ENCODE data around the gene GALC. TPM values are rescaled to one million over a fixed set of nuclear protein-coding genes. Genes with fewer than 3 reads are reported as not detected.
A peak's percentile ranks its signal among the peaks of the same experiment; 100 is the strongest.

Gene GALC
- total RNA-seq, 5 donors from 2014 or later (not counting 1 experiment from before 2014, with no cell fraction given), result 17.2 to 20.5 (median 18.6) TPM

- Mint-ChIP-seq H3K27me3 (peaks cover 6 to 14% of the 10 kb centered on the region in 2 donors), H3K4me3 (no peak overlapping the region), H3K36me3 (no peaks in the 10 kb centered on the region), H3K27ac (no peak overlapping the region), H3K4me1 (no peaks in the 10 kb centered on the region), H3K9me3 (no peaks in the 10 kb centered on the region)
- ChIA-PET POLR2A (no interaction called here), CTCF (interaction anchor here in 1 of 2 donors (1.1 kb wide), 1 partner anchor 269 kb away, joined by 3 read pairs; no protein-coding TSS in a partner anchor)
- H3K4me1 ChIP-seq (ENCODE audit: control insufficient read depth in 1 of 2, extremely low read depth in 1 of 2, insufficient read depth in 2 of 2, low read length in 2 of 2), result no peaks in the 10 kb centered on the region
- no peaks in the 10 kb centered on the region for H3K36me3 ChIP-seq (ENCODE audit: control insufficient read depth in 2 of 2, extremely low read depth in 1 of 2, insufficient read depth in 1 of 2, low read length in 1 of 2)
- no peak for ATAC-seq (replicated peaks in 1 of 4)
- no peak overlapping the region for H3K27ac ChIP-seq (ENCODE audit: low read length)
- no peaks in the 10 kb centered on the region for H3K9me3 ChIP-seq
- no peak overlapping the region for H3K4me3 ChIP-seq (ENCODE audit: control insufficient read depth in 1 of 2, extremely low read depth in 1 of 2, low read length in 1 of 2)
- peaks cover 0 to 18% of the 10 kb centered on the region in 2 experiments for H3K27me3 ChIP-seq (replicated peaks in 1 of 2; ENCODE audit: control insufficient read depth in 2 of 2, extremely low read depth in 1 of 2, insufficient read depth in 2 of 2, low read length in 1 of 2)
- WGBS (ENCODE audit: insufficient coverage), result 27% methylated on average over 2 of the region's 9 CpGs
- peak in 1 of 35 experiments; percentile 54 for DNase-seq
Observed at GRCh38 chr14:87896393-87897380, 96.3 kb downstream of the GALC start.

- CTCF ChIA-PET, result no interaction called here
Observed at GRCh38 chr14:87894920-87895319, 98.1 kb downstream of the GALC start.

GRCh38 chr14:87892763-87893162, 100.2 kb downstream of the GALC start:
- no peaks in the 10 kb centered on the region for H3K36me3 ChIP-seq (ENCODE audit: control insufficient read depth in 2 of 2, extremely low read depth in 1 of 2, insufficient read depth in 1 of 2, low read length in 1 of 2)
- Mint-ChIP-seq H3K9me3 (no peaks in the 10 kb centered on the region), H3K36me3 (no peaks in the 10 kb centered on the region), H3K27ac (no peak overlapping the region), H3K4me1 (no peaks in the 10 kb centered on the region), H3K4me3 (no peak overlapping the region), H3K27me3 (peaks cover 11% of the 10 kb centered on the region in 2 donors)
- ChIA-PET POLR2A (no interaction called here), CTCF (no interaction called here)
- H3K4me3 ChIP-seq (ENCODE audit: control insufficient read depth in 1 of 2, extremely low read depth in 1 of 2, low read length in 1 of 2), result no peak overlapping the region
- no peak for ATAC-seq (replicated peaks in 1 of 4)
- H3K9me3 ChIP-seq, result no peaks in the 10 kb centered on the region
- no peak for DNase-seq
- H3K27me3 ChIP-seq (replicated peaks in 1 of 2; ENCODE audit: control insufficient read depth in 2 of 2, extremely low read depth in 1 of 2, insufficient read depth in 2 of 2, low read length in 1 of 2), result peaks cover 3 to 10% of the 10 kb centered on the region in 2 experiments
- no peaks in the 10 kb centered on the region for H3K4me1 ChIP-seq (ENCODE audit: control insufficient read depth in 1 of 2, extremely low read depth in 1 of 2, insufficient read depth in 2 of 2, low read length in 2 of 2)
- no peak overlapping the region for H3K27ac ChIP-seq (ENCODE audit: low read length)
- WGBS (ENCODE audit: insufficient coverage), result no CpG with 5 or more reads among the region's 2 CpGs

More at GRCh38 chr14:87894920-87895319, 98.1 kb downstream of the GALC start:
- Histone ChIP-seq H3K4me3 (ENCODE audit: control insufficient read depth in 1 of 2, extremely low read depth in 1 of 2, low read length in 1 of 2) (no peak overlapping the region), H3K36me3 (ENCODE audit: control insufficient read depth in 2 of 2, extremely low read depth in 1 of 2, insufficient read depth in 1 of 2, low read length in 1 of 2) (no peaks in the 10 kb centered on the region), H3K9me3 (no peaks in the 10 kb centered on the region), H3K4me1 (ENCODE audit: control insufficient read depth in 1 of 2, extremely low read depth in 1 of 2, insufficient read depth in 2 of 2, low read length in 2 of 2) (no peaks in the 10 kb centered on the region), H3K27me3 (replicated peaks in 1 of 2; ENCODE audit: control insufficient read depth in 2 of 2, extremely low read depth in 1 of 2, insufficient read depth in 2 of 2, low read length in 1 of 2) (peaks cover 0 to 18% of the 10 kb centered on the region in 2 experiments), H3K27ac (ENCODE audit: low read length) (no peak overlapping the region)
- DNase-seq, result no peak
- Mint-ChIP-seq H3K27ac (no peak overlapping the region), H3K4me3 (no peak overlapping the region), H3K4me1 (no peaks in the 10 kb centered on the region), H3K9me3 (no peaks in the 10 kb centered on the region), H3K36me3 (no peaks in the 10 kb centered on the region), H3K27me3 (peaks cover 6 to 14% of the 10 kb centered on the region in 2 donors)
- ATAC-seq (replicated peaks in 1 of 4), result no peak
- POLR2A ChIA-PET, result no interaction called here
- 70% methylated on average over 4 of the region's 6 CpGs for WGBS (ENCODE audit: insufficient coverage)

GRCh38 chr14:87888136-87888999, 104.6 kb downstream of the GALC start:
- H3K27me3 ChIP-seq (replicated peaks in 1 of 2; ENCODE audit: control insufficient read depth in 2 of 2, extremely low read depth in 1 of 2, insufficient read depth in 2 of 2, low read length in 1 of 2), result peaks cover 0 to 3% of the 10 kb centered on the region in 2 experiments
- whole genome bisulfite sequencing (ENCODE audit: insufficient coverage), result 70% methylated on average over 3 of the region's 20 CpGs
- Mint-ChIP-seq H3K27me3 (peaks cover 7 to 12% of the 10 kb centered on the region in 2 donors), H3K4me3 (no peak overlapping the region), H3K36me3 (no peaks in the 10 kb centered on the region), H3K4me1 (no peaks in the 10 kb centered on the region), H3K9me3 (no peaks in the 10 kb centered on the region), H3K27ac (no peak overlapping the region)
- H3K36me3 ChIP-seq (ENCODE audit: control insufficient read depth in 2 of 2, extremely low read depth in 1 of 2, insufficient read depth in 1 of 2, low read length in 1 of 2), result no peaks in the 10 kb centered on the region
- no peaks in the 10 kb centered on the region for H3K9me3 ChIP-seq
- no peak for ATAC-seq (replicated peaks in 1 of 4)
- ChIA-PET POLR2A (no interaction called here), CTCF (no interaction called here)
- H3K4me1 ChIP-seq (ENCODE audit: control insufficient read depth in 1 of 2, extremely low read depth in 1 of 2, insufficient read depth in 2 of 2, low read length in 2 of 2), result no peaks in the 10 kb centered on the region
- peak in 2 of 35 experiments; percentile 1 to 11 for DNase-seq
- H3K27ac ChIP-seq (ENCODE audit: low read length), result no peak overlapping the region
- H3K4me3 ChIP-seq (ENCODE audit: control insufficient read depth in 1 of 2, extremely low read depth in 1 of 2, low read length in 1 of 2), result no peak overlapping the region

DNA sequence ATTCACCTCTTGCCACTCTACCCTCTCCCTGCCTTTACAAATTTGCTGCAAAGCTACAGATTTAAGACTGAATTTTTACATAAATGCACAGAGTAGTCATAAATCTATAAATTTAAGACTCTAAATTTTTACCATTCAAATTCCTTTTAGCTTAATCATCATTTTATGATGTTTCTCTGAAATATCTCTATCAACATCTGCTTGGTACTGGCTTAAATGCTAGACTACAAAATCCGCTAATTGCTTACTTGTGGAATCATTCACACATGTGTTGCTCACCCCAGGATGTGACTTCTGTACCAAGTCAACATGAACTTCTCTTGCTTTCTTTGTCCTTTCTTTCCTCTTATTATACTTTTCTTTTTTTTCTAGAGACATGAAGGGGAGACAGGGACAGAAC, 109.2 kb downstream of the GALC start:
- DNase-seq (no peak), ATAC-seq (replicated peaks in 1 of 4) (no peak)
- Mint-ChIP-seq H3K27ac (no peak overlapping the region), H3K4me3 (no peak overlapping the region), H3K9me3 (peaks cover 0 to 5% (median 0%) of the 10 kb centered on the region in 3 donors), H3K27me3 (peaks cover 7 to 27% of the 10 kb centered on the region in 2 donors), H3K4me1 (no peaks in the 10 kb centered on the region), H3K36me3 (no peaks in the 10 kb centered on the region)
- H3K27me3 ChIP-seq (replicated peaks in 1 of 2; ENCODE audit: control insufficient read depth in 2 of 2, extremely low read depth in 1 of 2, insufficient read depth in 2 of 2, low read length in 1 of 2), result peaks cover 0 to 3% of the 10 kb centered on the region in 2 experiments
- no peaks in the 10 kb centered on the region for H3K9me3 ChIP-seq
- WGBS (ENCODE audit: insufficient coverage), result no CpG with 5 or more reads among the region's 1 CpG
- no peaks in the 10 kb centered on the region for H3K4me1 ChIP-seq (ENCODE audit: control insufficient read depth in 1 of 2, extremely low read depth in 1 of 2, insufficient read depth in 2 of 2, low read length in 2 of 2)
- POLR2A ChIA-PET, result no interaction called here
- no peak overlapping the region for H3K4me3 ChIP-seq (ENCODE audit: control insufficient read depth in 1 of 2, extremely low read depth in 1 of 2, low read length in 1 of 2)
- CTCF ChIA-PET, result interaction anchor here in 1 of 2 donors (1.1 kb wide), 1 partner anchor 14 kb away, joined by 3 read pairs; no protein-coding TSS in a partner anchor
- H3K27ac ChIP-seq (ENCODE audit: low read length), result no peak overlapping the region
- H3K36me3 ChIP-seq (ENCODE audit: control insufficient read depth in 2 of 2, extremely low read depth in 1 of 2, insufficient read depth in 1 of 2, low read length in 1 of 2), result no peaks in the 10 kb centered on the region
